Pancreas (tissue), 10 donors: ENCODE measurements around the gene GNG10. TPM values are rescaled to one million over a fixed set of nuclear protein-coding genes. Genes with fewer than 3 reads are reported as not detected.
A peak's percentile ranks its signal among the peaks of the same experiment; 100 is the strongest.
"Not testable (repeated sequence)": the region's sequence is repeated elsewhere in the genome, so short reads cannot be mapped to it uniquely, and the experiment has no call there.

Experiments
- ATAC-seq, 4 donors: fragments of 200-7000 bp; cut with Tn5 transposase; one replicate each; pipeline versions ENCODE4 v1.8.0 to v1.9.1; 2020; ENCODE audit warnings: mild to moderate bottlenecking in 4 of 4, moderate library complexity in 4 of 4
- DNase-seq, 6 donors: peaks; one replicate each; pipeline ENCODE4 v3.0.0-alpha.2; 2020
- FAIRE-seq: peaks from 2 replicates; lab custom pipeline; 2012; peaks lifted over from hg19 to GRCh38; lab: Jason Lieb, UNC
- H3K27ac ChIP-seq, 4 donors: fragments of 200-600 bp; sonication (generic); 1 replicate in 3 of 4; 2 replicates in 1 of 4; pipeline versions ENCODE4 v1.5.0 to v1.8.0; 2020
- H3K27me3 ChIP-seq, 4 donors: fragments of 200-600 bp; one replicate each; pipeline ENCODE4 v1.8.0; 2021
- H3K36me3 ChIP-seq, 3 donors: fragments of 200-600 bp; sonication (generic) in 1 of 3; one replicate each; pipeline versions ENCODE4 v1.5.0 to v1.8.0; 2020 to 2021
- H3K4me1 ChIP-seq, 3 donors: fragments of 200-600 bp; one replicate each; pipeline ENCODE4 v1.8.0; 2021
- H3K4me3 ChIP-seq, 4 donors: fragments of 200-600 bp; sonication (generic) in 2 of 4; one replicate each; pipeline versions ENCODE4 v1.5.0 to v1.8.0; 2020 to 2021
- H3K9me3 ChIP-seq, 4 donors: fragments of 200-600 bp; one replicate each; pipeline ENCODE4 v1.8.0; 2021
- WGBS, 2 donors: extraction: QIAGEN DNeasy Blood & Tissue Kit; methylation state at CpG; one replicate each; pipeline ENCODE4 v1.1.7; 2013; 5-methylcytosine and 5-hydroxymethylcytosine counted together
- intact Hi-C, 3 donors: fragments of 100-400 bp; cut with DNase I; formaldehyde crosslinking; loops; one replicate each; pipeline versions ENCODE4 v1.11.1 to v1.14.2; 2022
- polyA plus RNA-seq, 2 donors: library from polyadenylated mRNA; stranded (reverse); fragments of 200-250 nt; gene quantifications; one replicate each; pipeline ENCODE4 v1.2.3, GENCODE V29; 2013
- total RNA-seq, 6 donors: library from RNA; stranded (reverse); fragmentation: NEBNext Ultra II Directional in 4 of 6; extraction: Animal tissue kit (Norgen Biotek cat#: 25700) in 4 of 6; gene quantifications; one replicate each; pipeline versions ENCODE4 v1.2.1 to v1.2.4, GENCODE V29; 2021 to 2023
- TF ChIP-seq, protein P1 (sequence below), 4 donors: fragments of 200-600 bp; sonication (generic) in 3 of 4; IDR thresholded peaks; one replicate each; pipeline versions ENCODE4 v1.5.0 to v1.8.0; 2021; ENCODE audit warnings: antibody characterized with exemption in 4 of 4
- donor health status: healthy with polysubstance abuse.
- donor health status: DM: no; HTN: no; CAD: no; lungs with moderate emphysema.
- donor health status: DM: no; HTN: no; CAD: no.
- donor health status: control.
- donor health status: control.
- donor health status: Bipolar disorder and iron deficiency.
- donor health status: DM: yes; HTN: yes; CAD: no.
- donor health status: DM: no; HTN: no; CAD: no.
- donor health status: DM: no; HTN: no; CAD: no.
- donor health status: DM: yes; HTN: yes; CAD: no.

GNG10 gene
- 10 to 100 TPM in 2 of 6 donors, 1 to 10 TPM in 4; 4.5 to 16.8 (median 8.3) TPM for total RNA-seq
- 10 to 100 TPM; 19.6 to 34.9 TPM for polyA plus RNA-seq

- peak within 1 kb of the TSS; percentile 59 to 72 (median 70) for H3K4me3 ChIP-seq
- peak within 1 kb of the TSS in 3 of 4 donors; percentile 36 to 71 (median 69) for H3K27ac ChIP-seq
- no peaks in the 10 kb centered on the region for H3K36me3 ChIP-seq
- FAIRE-seq (no peak), DNase-seq (peak; percentile 46 to 89 (median 60)), ATAC-seq (peak; percentile 93 to 97 (median 94))
- intact Hi-C loops = no loop called here
- H3K4me1 ChIP-seq = no peaks in the 10 kb centered on the region
- no peaks in the 10 kb centered on the region for H3K9me3 ChIP-seq
- WGBS, 2 donors = 0 to 1% methylated on average over 33 to 61 of the region's 61 CpGs
- no peaks in the 10 kb centered on the region for H3K27me3 ChIP-seq
- TF ChIP-seq, protein P1, sequence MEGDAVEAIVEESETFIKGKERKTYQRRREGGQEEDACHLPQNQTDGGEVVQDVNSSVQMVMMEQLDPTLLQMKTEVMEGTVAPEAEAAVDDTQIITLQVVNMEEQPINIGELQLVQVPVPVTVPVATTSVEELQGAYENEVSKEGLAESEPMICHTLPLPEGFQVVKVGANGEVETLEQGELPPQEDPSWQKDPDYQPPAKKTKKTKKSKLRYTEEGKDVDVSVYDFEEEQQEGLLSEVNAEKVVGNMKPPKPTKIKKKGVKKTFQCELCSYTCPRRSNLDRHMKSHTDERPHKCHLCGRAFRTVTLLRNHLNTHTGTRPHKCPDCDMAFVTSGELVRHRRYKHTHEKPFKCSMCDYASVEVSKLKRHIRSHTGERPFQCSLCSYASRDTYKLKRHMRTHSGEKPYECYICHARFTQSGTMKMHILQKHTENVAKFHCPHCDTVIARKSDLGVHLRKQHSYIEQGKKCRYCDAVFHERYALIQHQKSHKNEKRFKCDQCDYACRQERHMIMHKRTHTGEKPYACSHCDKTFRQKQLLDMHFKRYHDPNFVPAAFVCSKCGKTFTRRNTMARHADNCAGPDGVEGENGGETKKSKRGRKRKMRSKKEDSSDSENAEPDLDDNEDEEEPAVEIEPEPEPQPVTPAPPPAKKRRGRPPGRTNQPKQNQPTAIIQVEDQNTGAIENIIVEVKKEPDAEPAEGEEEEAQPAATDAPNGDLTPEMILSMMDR (IDR thresholded peaks at IDR 0.05) = no peak
Measured at GRCh38 chr9:111661150-111661801, at the start of gene GNG10. GNG10 (plus strand) TSS chr9:111661605; CDS start chr9:111661635, 30 bp downstream.

DNA sequence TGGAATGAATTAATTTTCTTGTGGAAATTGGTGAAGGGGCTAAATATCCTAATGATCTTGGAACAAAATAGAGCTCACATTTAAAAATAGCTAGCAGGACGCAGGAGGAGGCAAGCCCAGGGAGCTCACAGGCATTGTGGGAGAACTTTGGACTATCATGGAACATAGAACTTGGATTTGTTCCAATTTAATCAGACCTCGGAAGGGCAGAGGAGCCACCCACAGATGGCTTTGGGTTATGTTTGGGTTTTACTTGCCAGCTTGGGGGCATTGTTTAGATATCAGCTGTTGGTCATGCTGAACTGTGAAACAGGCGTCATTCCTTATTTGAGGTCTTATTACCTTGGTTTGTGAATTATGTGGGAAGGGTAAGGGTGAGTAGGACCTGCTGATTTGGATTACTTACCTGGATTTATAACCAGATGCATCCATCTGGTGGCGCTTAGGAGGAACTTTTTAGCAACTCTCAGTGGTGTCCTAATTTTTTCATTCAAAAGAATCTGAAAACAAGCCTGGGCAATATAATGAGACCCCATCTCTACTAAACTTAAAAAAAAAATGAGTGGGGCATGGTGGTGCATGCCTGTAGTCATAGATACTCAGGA is 47.9 kb upstream of the GNG10 start:
- 25 to 34% methylated on average over 4 of the region's 4 CpGs for WGBS, 2 donors
- FAIRE-seq (no peak), ATAC-seq (peak in 3 of 4 donors; percentile 44 to 77 (median 55)), DNase-seq (no peak)
- no peaks in the 10 kb centered on the region for H3K9me3 ChIP-seq
- no peak overlapping the region for H3K4me3 ChIP-seq
- no peaks in the 10 kb centered on the region for H3K36me3 ChIP-seq
- no peaks in the 10 kb centered on the region for H3K4me1 ChIP-seq
- intact Hi-C loops = no loop called here
- TF ChIP-seq, protein P1 (IDR thresholded peaks at IDR 0.05) = no peak
- no peaks in the 10 kb centered on the region for H3K27me3 ChIP-seq
- no peak overlapping the region for H3K27ac ChIP-seq

- TF ChIP-seq, protein P1 (IDR thresholded peaks at IDR 0.05) = no peak
- Histone ChIP-seq H3K27me3 (no peaks in the 10 kb centered on the region), H3K36me3 (no peaks in the 10 kb centered on the region), H3K9me3 (no peaks in the 10 kb centered on the region), H3K27ac (no peak overlapping the region), H3K4me1 (no peaks in the 10 kb centered on the region), H3K4me3 (no peak overlapping the region)
- ATAC-seq (no peak), DNase-seq (no peak), FAIRE-seq (no peak)
- 59 to 62% methylated on average over 3 of the region's 3 CpGs for WGBS, 2 donors
- intact Hi-C loops = no loop called here
Measured at GRCh38 chr9:111615928-111616327, 45.5 kb upstream of the GNG10 start.

DNA sequence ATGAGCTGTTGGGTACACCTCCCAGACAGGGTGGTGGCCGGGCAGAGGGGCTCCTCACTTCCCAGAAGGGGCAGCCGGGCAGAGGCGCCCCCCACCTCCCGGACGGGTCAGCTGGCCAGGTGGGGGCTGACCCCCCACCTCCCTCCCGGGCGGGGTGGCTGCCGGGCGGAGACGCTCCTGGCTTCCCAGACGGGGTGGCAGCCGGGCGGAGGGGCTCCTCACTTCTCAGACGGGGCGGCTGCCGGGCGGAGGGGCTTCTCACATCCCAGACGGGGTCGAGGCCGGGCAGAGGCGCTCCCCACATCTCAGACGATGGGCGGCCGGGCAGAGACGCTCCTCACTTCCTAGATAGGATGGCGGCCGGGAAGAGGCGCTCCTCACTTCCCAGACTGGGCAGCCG is 44.1 kb upstream of the GNG10 start:
- WGBS, 2 donors = 89 to 98% methylated on average over 21 to 29 of the region's 29 CpGs
- H3K27me3 ChIP-seq, H3K4me1 ChIP-seq, H3K9me3 ChIP-seq, H3K4me3 ChIP-seq, FAIRE-seq, H3K36me3 ChIP-seq, ATAC-seq, H3K27ac ChIP-seq, intact Hi-C loops: not testable (repeated sequence)
- peak in 1 of 6 donors; percentile 55 for DNase-seq

- DNase-seq (peak in 1 of 6 donors; percentile 27), FAIRE-seq (no peak), ATAC-seq (peak; percentile 75 to 92 (median 86))
- no peaks in the 10 kb centered on the region for H3K9me3 ChIP-seq
- no peak overlapping the region for H3K4me3 ChIP-seq
- H3K27me3 ChIP-seq = no peaks in the 10 kb centered on the region
- no peaks in the 10 kb centered on the region for H3K4me1 ChIP-seq
- H3K36me3 ChIP-seq = no peaks in the 10 kb centered on the region
- whole genome bisulfite sequencing, 2 donors = 15 to 21% methylated on average over 2 of the region's 2 CpGs
- intact Hi-C loops = no loop called here
- TF ChIP-seq, protein P1 (IDR thresholded peaks at IDR 0.05) = peak in 3 of 4 donors; percentile 43 to 52 (median 44)
- H3K27ac ChIP-seq = no peak overlapping the region
Measured at GRCh38 chr9:111621895-111622480, 39.4 kb upstream of the GNG10 start.
